Ascending aorta (tissue), 2 donors: ENCODE results near the gene SOX15. TPM values are rescaled to one million over a fixed set of nuclear protein-coding genes. Genes with fewer than 3 reads are reported as not detected.
"Not testable (repeated sequence)": the region's sequence is repeated elsewhere in the genome, so short reads cannot be mapped to it uniquely, and the experiment has no call there.

Experiments
- DNase-seq, 2 donors: peaks; one replicate each; pipeline ENCODE4 v3.0.0-alpha.2; 2019; ENCODE audit warnings: low spot score in 2 of 2
- H3K27ac ChIP-seq, 2 donors: fragments of 200-600 bp; sonication (generic); one replicate each; pipeline ENCODE4 v1.5.1; 2016 to 2017; ENCODE audit warnings: mild to moderate bottlenecking in 1 of 2
- H3K27me3 ChIP-seq: fragments of 200-600 bp; sonication (generic); one replicate; pipeline ENCODE4 v1.5.1; 2017
- H3K36me3 ChIP-seq, 2 donors: fragments of 200-600 bp; sonication (generic); one replicate each; pipeline ENCODE4 v1.5.1; 2016
- H3K4me1 ChIP-seq, 2 donors: fragments of 200-600 bp; sonication (generic); one replicate each; pipeline ENCODE4 v1.5.1; 2016 to 2017; ENCODE audit warnings: mild to moderate bottlenecking in 1 of 2
- H3K4me3 ChIP-seq, 2 donors: fragments of 200-600 bp; sonication (generic); one replicate each; pipeline ENCODE4 v1.5.1; 2016 to 2017; ENCODE audit warnings: mild to moderate bottlenecking in 1 of 2
- H3K9me3 ChIP-seq, 2 donors: fragments of 200-600 bp; sonication (generic); one replicate each; pipeline ENCODE4 v1.5.1; 2016
- CTCF ChIP-seq, 3 experiments: fragments of 200-600 bp in 2 of 3; fragments of 450-650 bp in 1 of 3; sonication (generic) in 2 of 3; IDR thresholded peaks; one replicate each; pipeline ENCODE4 v1.5.1; 2016 to 2019; ENCODE audit warnings: antibody characterized with exemption in 3 of 3, mild to moderate bottlenecking in 1 of 3, moderate library complexity in 1 of 3
- intact Hi-C: fragments of 100-400 bp; cut with DNase I; formaldehyde crosslinking; loops from one replicate; pipeline ENCODE4 v1.15.1; 2023
- total RNA-seq: library from RNA; depleted of rRNA; stranded (reverse); fragments of >200 nt; gene quantifications from one replicate; pipeline ENCODE4 v1.1.0, GENCODE V29; 2016

SOX15 gene
- total RNA-seq, 1 donor from 2014 or later: not detected

GRCh38 chr17:7613769-7614424 is 24.0 kb upstream of the SOX15 start:
- H3K4me1 ChIP-seq: peaks cover 0 to 26% of the 10 kb centered on the region in 2 donors

DNA sequence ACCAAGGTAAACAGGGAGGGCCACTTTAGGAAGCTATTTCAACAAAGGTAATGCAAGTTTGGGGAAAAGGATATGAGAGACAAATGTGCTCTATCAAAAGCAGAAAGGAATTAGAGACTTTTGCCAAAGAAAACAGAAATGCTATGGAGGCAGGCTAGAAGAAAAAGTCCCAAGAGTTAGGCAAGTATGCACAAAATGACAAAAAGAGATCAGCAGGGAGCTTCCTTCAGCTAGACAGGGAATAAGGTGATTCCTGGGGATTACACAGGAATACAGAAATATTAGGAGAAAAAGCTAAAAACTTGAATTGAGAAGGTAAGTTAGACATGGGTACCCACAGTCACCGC is 22.4 kb upstream of the SOX15 start:
- Histone ChIP-seq H3K27me3 (no peaks in the 10 kb centered on the region), H3K4me3 (peak overlapping the region in 1 of 2 donors; percentile 97), H3K27ac (no peak overlapping the region), H3K9me3 (no peaks in the 10 kb centered on the region), H3K4me1 (peaks cover 0 to 26% of the 10 kb centered on the region in 2 donors), H3K36me3 (no peaks in the 10 kb centered on the region)
- intact Hi-C loops: loop anchor here (10.0 kb wide), 1 partner anchor 233 kb away; no protein-coding TSS in a partner anchor
- no peak for DNase-seq
- no peak for TF ChIP-seq CTCF (IDR thresholded peaks at IDR 0.05)

More at GRCh38 chr17:7613769-7614424, 24.0 kb upstream of the SOX15 start:
- Histone ChIP-seq H3K9me3 (no peaks in the 10 kb centered on the region), H3K36me3 (no peaks in the 10 kb centered on the region), H3K4me3 (peak overlapping the region; percentile 91 to 97), H3K27me3 (no peaks in the 10 kb centered on the region), H3K27ac (peak overlapping the region; percentile 84 to 89)
- peak in 2 of 3 experiments; percentile 6 to 9 for TF ChIP-seq CTCF (IDR thresholded peaks at IDR 0.05)
- no peak for DNase-seq
- intact Hi-C loops: loop anchor here (1.0 to 10.0 kb wide), 6 partner anchors 25 to 263 kb away; partner anchors contain the start of genes POLR2A and WRAP53

GRCh38 chr17:7611635-7612293 is 21.9 kb upstream of the SOX15 start:
- intact Hi-C loops: loop anchor here (10.0 kb wide), 1 partner anchor 233 kb away; no protein-coding TSS in a partner anchor
- H3K36me3 ChIP-seq: peaks cover 0 to under 1% of the 10 kb centered on the region in 2 donors
- H3K4me3 ChIP-seq: peak overlapping the region in 1 of 2 donors; percentile 97
- TF ChIP-seq CTCF (IDR thresholded peaks at IDR 0.05): no peak
- H3K4me1 ChIP-seq: peaks cover 0 to 26% of the 10 kb centered on the region in 2 donors
- H3K9me3 ChIP-seq: no peaks in the 10 kb centered on the region
- no peak for DNase-seq
- no peaks in the 10 kb centered on the region for H3K27me3 ChIP-seq
- no peak overlapping the region for H3K27ac ChIP-seq

DNA sequence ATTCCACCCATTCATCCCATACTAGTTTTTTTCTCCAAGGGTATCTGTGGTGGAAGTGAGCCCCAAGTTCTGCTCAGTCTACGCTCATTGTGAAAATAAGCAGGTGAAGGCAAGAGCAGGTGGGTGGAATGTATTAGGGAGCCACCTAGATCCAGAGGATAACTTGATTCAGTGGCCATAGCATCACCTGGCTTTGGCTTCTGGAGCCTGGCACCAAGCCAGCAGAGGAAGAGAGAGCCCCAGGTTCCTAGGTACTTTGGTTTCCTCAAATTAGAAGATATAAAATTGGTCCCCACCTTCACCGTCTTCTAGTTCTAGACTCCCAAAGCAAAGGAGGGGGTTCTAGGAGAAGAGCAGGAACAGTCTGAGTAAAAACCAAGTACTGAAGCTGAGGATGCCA is 20.7 kb upstream of the SOX15 start:
- intact Hi-C loops: loop anchor here (10.0 kb wide), 1 partner anchor 234 kb away; no protein-coding TSS in a partner anchor
- TF ChIP-seq CTCF (IDR thresholded peaks at IDR 0.05): no peak
- H3K27me3 ChIP-seq: no peaks in the 10 kb centered on the region
- no peak overlapping the region for H3K4me3 ChIP-seq
- peaks cover 2 to 10% of the 10 kb centered on the region in 2 donors for H3K36me3 ChIP-seq
- no peaks in the 10 kb centered on the region for H3K9me3 ChIP-seq
- no peak overlapping the region for H3K27ac ChIP-seq
- no peak for DNase-seq
- peaks cover 0 to 26% of the 10 kb centered on the region in 2 donors for H3K4me1 ChIP-seq

- H3K9me3 ChIP-seq: no peaks in the 10 kb centered on the region
- no peak overlapping the region for H3K4me3 ChIP-seq
- H3K4me1 ChIP-seq: peaks cover 0 to 3% of the 10 kb centered on the region in 2 donors
- intact Hi-C loops: no loop called here
- DNase-seq: no peak
- H3K36me3 ChIP-seq: peaks cover 43 to 49% of the 10 kb centered on the region in 2 donors
- H3K27ac ChIP-seq: no peak overlapping the region
- no peaks in the 10 kb centered on the region for H3K27me3 ChIP-seq
- TF ChIP-seq CTCF (IDR thresholded peaks at IDR 0.05): no peak
Measured at GRCh38 chr17:7606280-7606679, 16.4 kb upstream of the SOX15 start.

DNA sequence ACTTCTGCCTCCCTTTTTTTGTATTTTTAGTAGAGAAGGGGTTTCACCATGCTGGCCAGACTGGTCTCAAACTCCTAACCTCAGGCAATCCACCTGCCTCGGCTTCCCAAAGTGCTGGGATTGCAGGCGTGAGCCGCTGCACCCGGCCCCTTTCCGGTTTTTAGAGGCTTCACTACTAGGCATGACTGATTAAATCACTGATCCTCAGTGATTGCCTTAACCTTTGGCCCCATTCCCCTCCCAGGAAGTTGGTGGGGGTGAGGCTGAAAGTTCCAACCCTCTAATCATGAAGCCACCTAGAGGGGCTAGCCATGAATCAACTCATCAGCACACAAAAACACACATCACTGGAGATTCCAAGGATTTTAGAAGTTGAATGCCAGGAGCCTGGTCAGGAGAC is 7.7 kb upstream of the SOX15 start:
- H3K27me3 ChIP-seq, H3K9me3 ChIP-seq, DNase-seq, H3K4me1 ChIP-seq, H3K4me3 ChIP-seq, H3K27ac ChIP-seq, intact Hi-C loops: not testable (repeated sequence)
- peaks cover 92 to 96% of the 10 kb centered on the region in 2 donors for H3K36me3 ChIP-seq
